ENCODE measurements around the gene RSPO1.

DNA sequence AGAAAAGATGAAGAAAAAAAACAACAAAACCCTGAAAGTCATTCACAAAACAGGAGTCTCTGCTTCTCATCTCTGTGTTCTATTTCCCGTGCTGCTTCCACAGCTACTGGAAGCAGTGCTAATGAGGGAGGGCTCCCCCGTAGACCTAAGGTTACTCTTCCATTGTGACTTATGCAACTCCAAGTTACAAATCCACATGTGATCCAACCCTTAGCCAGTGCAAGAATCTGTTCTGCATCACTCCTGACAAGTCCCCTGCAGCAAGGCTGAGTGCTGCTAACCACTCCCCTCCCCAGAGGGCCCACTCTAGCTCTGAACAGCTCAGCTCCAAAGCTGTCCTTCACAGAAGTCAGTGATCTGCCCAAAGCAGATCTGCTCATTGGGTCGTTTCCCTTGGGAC, 67.7 kb downstream of the RSPO1 start:
- TF ChIP-seq ARNTL (CRISPR knock-in tag; IDR thresholded peaks at IDR 0.05; ENCODE audit: borderline replicate concordance, low read depth) (no peak), PATZ1 (CRISPR knock-in tag; IDR thresholded peaks at IDR 0.05; ENCODE audit: borderline replicate concordance) (no peak), ISL1 (CRISPR knock-in tag; IDR thresholded peaks at IDR 0.05) (no peak), OSR1 (CRISPR knock-in tag; IDR thresholded peaks at IDR 0.05) (no peak), RARB (CRISPR knock-in tag; IDR thresholded peaks at IDR 0.05) (no peak), CSDC2 (CRISPR knock-in tag; IDR thresholded peaks at IDR 0.05) (no peak), CSRNP3 (CRISPR knock-in tag; IDR thresholded peaks at IDR 0.05) (no peak), CREB5 (CRISPR knock-in tag; IDR thresholded peaks at IDR 0.05; ENCODE audit: low read depth) (no peak), ZFP30 (CRISPR knock-in tag; IDR thresholded peaks at IDR 0.05) (no peak), TCF4 (CRISPR knock-in tag; IDR thresholded peaks at IDR 0.05; ENCODE audit: borderline replicate concordance) (no peak)

Data from SK-N-SH treated with all-trans-retinoic acid at 6 μM for 48 hours (cell line).